ENCODE measurements around the gene PHC2. TPM values are rescaled to one million over a fixed set of nuclear protein-coding genes. Genes with fewer than 3 reads are reported as not detected.

Gene PHC2
- total and polyA plus RNA-seq, 2 of the 13 experiments (the other 11 are each of a cell fraction or from before 2014, with no cell fraction given): 52.5 to 84.9 TPM

DNA sequence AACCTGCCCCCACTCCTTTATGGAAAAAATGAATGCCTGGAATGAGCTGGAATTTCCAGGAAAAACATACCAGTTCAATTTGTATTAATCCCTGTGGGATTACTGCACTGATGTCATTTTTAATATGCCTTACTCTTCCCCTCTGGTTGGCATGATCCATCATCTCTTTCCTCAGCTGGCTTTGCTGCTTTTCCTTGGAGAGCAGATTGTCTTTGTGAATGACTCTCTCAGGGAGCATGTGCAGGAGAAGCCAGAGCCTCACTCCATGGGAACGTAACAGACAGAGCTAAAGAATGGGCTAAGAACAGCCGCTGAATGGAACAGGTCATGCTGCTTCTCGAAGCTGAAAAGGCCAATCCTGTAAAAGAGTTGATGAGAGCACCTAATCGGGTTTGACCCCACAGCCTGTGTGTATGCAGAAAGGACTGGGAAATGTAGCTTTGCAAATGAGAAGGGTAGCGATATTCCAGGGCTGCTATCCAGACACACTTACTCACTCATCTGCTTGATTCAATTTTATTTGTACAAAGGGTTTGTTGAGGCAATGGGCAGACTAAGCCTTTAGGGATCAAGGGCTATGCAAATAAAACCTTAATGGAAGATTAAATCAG, 20.7 kb downstream of the PHC2 start:
- no peak overlapping the region for H3K4me2 ChIP-seq (ENCODE audit: low read depth, low read length)
- ChIA-PET CTCF (ENCODE audit: low intra/inter-chr PET ratio, low total read pairs) (no interaction called here), POLR2A (interaction anchor here (0.6 kb wide), 1 partner anchor 29 kb away, joined by 3 read pairs; no protein-coding TSS in a partner anchor)
- no peaks in the 10 kb centered on the region for H3K4me1 ChIP-seq (ENCODE audit: insufficient read depth, low read length)
- H3K79me2 ChIP-seq (ENCODE audit: insufficient read depth, low read length): no peaks in the 10 kb centered on the region
- intact Hi-C loops (cut with micrococcal nuclease; ENCODE audit: unreplicated experiment) (no loop called here), in situ Hi-C loops (cut with HindIII; ENCODE audit: extremely low pct_ligation_motif_present, low pct_unique_long_range_greater_than_20kb) (no loop called here)
- no peak overlapping the region for H2AFZ ChIP-seq (ENCODE audit: low read length)
- DNase-seq (ENCODE audit: low spot score): no peak
- no TSS peak for BruUV-seq (replicated peaks)
- TF ChIP-seq, protein P1, sequence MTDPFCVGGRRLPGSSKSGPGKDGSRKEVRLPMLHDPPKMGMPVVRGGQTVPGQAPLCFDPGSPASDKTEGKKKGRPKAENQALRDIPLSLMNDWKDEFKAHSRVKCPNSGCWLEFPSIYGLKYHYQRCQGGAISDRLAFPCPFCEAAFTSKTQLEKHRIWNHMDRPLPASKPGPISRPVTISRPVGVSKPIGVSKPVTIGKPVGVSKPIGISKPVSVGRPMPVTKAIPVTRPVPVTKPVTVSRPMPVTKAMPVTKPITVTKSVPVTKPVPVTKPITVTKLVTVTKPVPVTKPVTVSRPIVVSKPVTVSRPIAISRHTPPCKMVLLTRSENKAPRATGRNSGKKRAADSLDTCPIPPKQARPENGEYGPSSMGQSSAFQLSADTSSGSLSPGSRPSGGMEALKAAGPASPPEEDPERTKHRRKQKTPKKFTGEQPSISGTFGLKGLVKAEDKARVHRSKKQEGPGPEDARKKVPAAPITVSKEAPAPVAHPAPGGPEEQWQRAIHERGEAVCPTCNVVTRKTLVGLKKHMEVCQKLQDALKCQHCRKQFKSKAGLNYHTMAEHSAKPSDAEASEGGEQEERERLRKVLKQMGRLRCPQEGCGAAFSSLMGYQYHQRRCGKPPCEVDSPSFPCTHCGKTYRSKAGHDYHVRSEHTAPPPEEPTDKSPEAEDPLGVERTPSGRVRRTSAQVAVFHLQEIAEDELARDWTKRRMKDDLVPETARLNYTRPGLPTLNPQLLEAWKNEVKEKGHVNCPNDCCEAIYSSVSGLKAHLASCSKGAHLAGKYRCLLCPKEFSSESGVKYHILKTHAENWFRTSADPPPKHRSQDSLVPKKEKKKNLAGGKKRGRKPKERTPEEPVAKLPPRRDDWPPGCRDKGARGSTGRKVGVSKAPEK (CRISPR knock-in tag; IDR thresholded peaks at IDR 0.05; ENCODE audit: borderline replicate concordance): no peak
- no peak overlapping the region for H3K27ac ChIP-seq (ENCODE audit: extremely low read length, insufficient read depth, low read length)
- WGBS (ENCODE audit: low lambda C conversion rate): 59% methylated on average over 5 of the region's 5 CpGs
- no peak for ATAC-seq
- no peaks in the 10 kb centered on the region for H3K27me3 ChIP-seq (ENCODE audit: control insufficient read depth in 1 of 2, insufficient read depth in 2 of 2, low read length in 2 of 2)
- H3K4me3 ChIP-seq (replicated peaks in 1 of 3; ENCODE audit: insufficient read depth in 1 of 3, low read depth in 2 of 3, low read length in 3 of 3): no peak overlapping the region
- H3K9me3 ChIP-seq (ENCODE audit: low read length): peaks cover 3% of the 10 kb centered on the region; the same call in 1 of the 2 replicates
- FAIRE-seq: no peak
- H3K36me3 ChIP-seq (replicated peaks in 1 of 2; ENCODE audit: control insufficient read depth in 1 of 2, insufficient read depth in 2 of 2, low read length in 2 of 2): no peaks in the 10 kb centered on the region
- no peak overlapping the region for H3K9ac ChIP-seq (ENCODE audit: insufficient read depth, low read depth, low read length)
- H4K20me1 ChIP-seq (ENCODE audit: insufficient read depth, low read length): no peaks in the 10 kb centered on the region

DNA sequence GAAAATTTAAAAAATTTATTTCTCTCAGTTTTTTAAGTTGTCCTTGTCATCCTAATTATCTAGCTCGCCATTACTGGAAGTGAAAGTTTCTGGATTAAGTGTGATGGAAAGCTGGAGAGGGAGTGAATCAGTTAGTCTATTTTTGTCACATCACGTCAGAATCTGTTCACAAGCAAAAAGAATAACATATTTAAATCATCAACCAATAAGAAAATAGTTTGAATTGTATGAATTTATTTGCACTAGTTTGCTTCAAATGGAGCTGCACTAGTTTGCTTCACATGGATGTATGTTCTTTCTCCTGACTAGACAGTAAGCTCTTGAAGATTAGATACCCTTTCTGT, 22.8 kb downstream of the PHC2 start:
- Histone ChIP-seq H3K27me3 (ENCODE audit: control insufficient read depth in 1 of 2, insufficient read depth in 2 of 2, low read length in 2 of 2) (no peaks in the 10 kb centered on the region), H3K79me2 (ENCODE audit: insufficient read depth, low read length) (no peaks in the 10 kb centered on the region), H3K27ac (ENCODE audit: extremely low read length, insufficient read depth, low read length) (no peak overlapping the region), H2AFZ (ENCODE audit: low read length) (no peak overlapping the region), H4K20me1 (ENCODE audit: insufficient read depth, low read length) (no peaks in the 10 kb centered on the region), H3K36me3 (replicated peaks in 1 of 2; ENCODE audit: control insufficient read depth in 1 of 2, insufficient read depth in 2 of 2, low read length in 2 of 2) (no peaks in the 10 kb centered on the region), H3K9me3 (ENCODE audit: low read length) (no peaks in the 10 kb centered on the region), H3K4me3 (replicated peaks in 1 of 3; ENCODE audit: insufficient read depth in 1 of 3, low read depth in 2 of 3, low read length in 3 of 3) (no peak overlapping the region), H3K9ac (ENCODE audit: insufficient read depth, low read depth, low read length) (no peak overlapping the region), H3K4me2 (ENCODE audit: low read depth, low read length) (no peak overlapping the region), H3K4me1 (ENCODE audit: insufficient read depth, low read length) (no peaks in the 10 kb centered on the region)
- ChIA-PET CTCF (ENCODE audit: low intra/inter-chr PET ratio, low total read pairs) (no interaction called here), POLR2A (no interaction called here)
- in situ Hi-C loops (cut with HindIII; ENCODE audit: extremely low pct_ligation_motif_present, low pct_unique_long_range_greater_than_20kb) (no loop called here), intact Hi-C loops (cut with micrococcal nuclease; ENCODE audit: unreplicated experiment) (no loop called here)
- no peak for FAIRE-seq
- WGBS (ENCODE audit: low lambda C conversion rate): 60% methylated on average over 2 of the region's 2 CpGs
- no peak for ATAC-seq
- no TSS peak for BruUV-seq (replicated peaks)
- no peak for DNase-seq (ENCODE audit: low spot score)
- TF ChIP-seq ZNF777 (CRISPR knock-in tag; IDR thresholded peaks at IDR 0.05) (no peak), MBD4 (IDR thresholded peaks at IDR 0.05; ENCODE audit: borderline replicate concordance, low read length) (no peak), TOE1 (CRISPR knock-in tag; IDR thresholded peaks at IDR 0.05) (no peak), FOXA3 (CRISPR knock-in tag; IDR thresholded peaks at IDR 0.05) (no peak), SIN3B (IDR thresholded peaks at IDR 0.05; ENCODE audit: low read length) (no peak), MEIS2 (CRISPR knock-in tag; IDR thresholded peaks at IDR 0.05) (no peak)
- TF ChIP-seq, protein P2, sequence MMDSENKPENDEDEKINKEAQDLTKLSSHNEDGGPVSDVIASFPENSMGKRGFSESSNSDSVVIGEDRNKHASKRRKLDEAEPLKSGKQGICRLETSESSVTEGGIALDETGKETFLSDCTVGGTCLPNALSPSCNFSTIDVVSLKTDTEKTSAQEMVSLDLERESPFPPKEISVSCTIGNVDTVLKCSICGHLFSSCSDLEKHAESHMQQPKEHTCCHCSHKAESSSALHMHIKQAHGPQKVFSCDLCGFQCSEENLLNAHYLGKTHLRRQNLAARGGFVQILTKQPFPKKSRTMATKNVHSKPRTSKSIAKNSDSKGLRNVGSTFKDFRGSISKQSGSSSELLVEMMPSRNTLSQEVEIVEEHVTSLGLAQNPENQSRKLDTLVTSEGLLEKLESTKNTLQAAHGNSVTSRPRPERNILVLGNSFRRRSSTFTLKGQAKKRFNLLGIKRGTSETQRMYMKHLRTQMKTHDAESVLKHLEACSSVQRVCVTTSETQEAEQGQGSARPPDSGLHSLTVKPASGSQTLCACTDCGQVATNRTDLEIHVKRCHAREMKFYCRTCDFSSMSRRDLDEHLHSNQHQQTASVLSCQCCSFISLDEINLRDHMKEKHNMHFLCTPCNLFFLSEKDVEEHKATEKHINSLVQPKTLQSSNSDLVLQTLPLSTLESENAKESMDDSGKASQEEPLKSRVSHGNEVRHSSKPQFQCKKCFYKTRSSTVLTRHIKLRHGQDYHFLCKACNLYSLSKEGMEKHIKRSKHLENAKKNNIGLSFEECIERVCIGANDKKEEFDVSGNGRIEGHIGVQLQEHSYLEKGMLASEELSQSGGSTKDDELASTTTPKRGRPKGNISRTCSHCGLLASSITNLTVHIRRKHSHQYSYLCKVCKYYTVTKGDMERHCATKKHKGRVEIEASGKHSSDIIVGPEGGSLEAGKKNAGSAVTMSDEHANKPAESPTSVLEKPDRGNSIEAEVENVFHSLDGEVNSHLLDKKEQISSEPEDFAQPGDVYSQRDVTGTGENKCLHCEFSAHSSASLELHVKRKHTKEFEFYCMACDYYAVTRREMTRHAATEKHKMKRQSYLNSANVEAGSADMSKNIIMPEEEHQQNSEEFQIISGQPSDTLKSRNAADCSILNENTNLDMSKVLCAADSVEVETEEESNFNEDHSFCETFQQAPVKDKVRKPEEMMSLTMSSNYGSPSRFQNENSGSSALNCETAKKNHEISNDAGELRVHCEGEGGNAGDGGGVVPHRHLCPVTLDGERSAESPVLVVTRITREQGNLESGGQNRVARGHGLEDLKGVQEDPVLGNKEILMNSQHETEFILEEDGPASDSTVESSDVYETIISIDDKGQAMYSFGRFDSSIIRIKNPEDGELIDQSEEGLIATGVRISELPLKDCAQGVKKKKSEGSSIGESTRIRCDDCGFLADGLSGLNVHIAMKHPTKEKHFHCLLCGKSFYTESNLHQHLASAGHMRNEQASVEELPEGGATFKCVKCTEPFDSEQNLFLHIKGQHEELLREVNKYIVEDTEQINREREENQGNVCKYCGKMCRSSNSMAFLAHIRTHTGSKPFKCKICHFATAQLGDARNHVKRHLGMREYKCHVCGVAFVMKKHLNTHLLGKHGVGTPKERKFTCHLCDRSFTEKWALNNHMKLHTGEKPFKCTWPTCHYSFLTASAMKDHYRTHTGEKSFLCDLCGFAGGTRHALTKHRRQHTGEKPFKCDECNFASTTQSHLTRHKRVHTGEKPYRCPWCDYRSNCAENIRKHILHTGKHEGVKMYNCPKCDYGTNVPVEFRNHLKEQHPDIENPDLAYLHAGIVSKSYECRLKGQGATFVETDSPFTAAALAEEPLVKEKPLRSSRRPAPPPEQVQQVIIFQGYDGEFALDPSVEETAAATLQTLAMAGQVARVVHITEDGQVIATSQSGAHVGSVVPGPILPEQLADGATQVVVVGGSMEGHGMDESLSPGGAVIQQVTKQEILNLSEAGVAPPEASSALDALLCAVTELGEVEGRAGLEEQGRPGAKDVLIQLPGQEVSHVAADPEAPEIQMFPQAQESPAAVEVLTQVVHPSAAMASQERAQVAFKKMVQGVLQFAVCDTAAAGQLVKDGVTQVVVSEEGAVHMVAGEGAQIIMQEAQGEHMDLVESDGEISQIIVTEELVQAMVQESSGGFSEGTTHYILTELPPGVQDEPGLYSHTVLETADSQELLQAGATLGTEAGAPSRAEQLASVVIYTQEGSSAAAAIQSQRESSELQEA (CRISPR knock-in tag; IDR thresholded peaks at IDR 0.05; ENCODE audit: not compliant biosample characterization): no peak

All from HepG2 (cell line).